Right renal pelvis (tissue), 4 donors: ENCODE results near the gene CDC34. TPM values are rescaled to one million over a fixed set of nuclear protein-coding genes. Genes with fewer than 3 reads are reported as not detected.

Experiments used
- DNase-seq, 4 donors: peaks; one replicate each; pipeline ENCODE4 v3.0.0-alpha.2; 2013; ENCODE audit warnings: low read depth in 4 of 4, low spot score in 3 of 4, missing footprints in 1 of 4
- polyA plus RNA-seq, 4 donors: library from polyadenylated mRNA; unstranded; fragments of 120-200 nt; gene quantifications; one replicate each; pipeline ENCODE4 v1.2.1, GENCODE V29; 2013; ENCODE audit not compliant: insufficient read length in 4 of 4

The CDC34 gene
- polyA plus RNA-seq, 4 donors, result 56.1 to 75.0 (median 60.6) TPM

- DNase-seq, result no peak
Observed at GRCh38 chr19:540867-541637, 9.5 kb downstream of the CDC34 start.

- DNase-seq, result no peak
Observed at GRCh38 chr19:541699-542098, 10.1 kb downstream of the CDC34 start.

- no peak for DNase-seq
Observed at GRCh38 chr19:542173-542866, 10.8 kb downstream of the CDC34 start.

GRCh38 chr19:543910-544608 is 12.5 kb downstream of the CDC34 start, which contains the start of gene GZMM:
Gene GZMM (plus strand): TSS chr19:544053. CDS start chr19:544072, 19 bp downstream.
- no peak for DNase-seq

- no peak for DNase-seq
Observed at GRCh38 chr19:547117-547516, 15.6 kb downstream of the CDC34 start.

- no peak for DNase-seq
Observed at GRCh38 chr19:547836-548720, 16.5 kb downstream of the CDC34 start.

- DNase-seq, result no peak
Observed at GRCh38 chr19:548886-549830, 17.6 kb downstream of the CDC34 start.

GRCh38 chr19:554817-555216 is 23.3 kb downstream of the CDC34 start:
- no peak for DNase-seq

- no peak for DNase-seq
Observed at GRCh38 chr19:555474-555808, 23.9 kb downstream of the CDC34 start.

- no peak for DNase-seq
Observed at GRCh38 chr19:556611-557382, 25.2 kb downstream of the CDC34 start.

GRCh38 chr19:558770-559439 is 27.3 kb downstream of the CDC34 start:
- no peak for DNase-seq

- no peak for DNase-seq
Observed at GRCh38 chr19:560121-560520, 28.6 kb downstream of the CDC34 start.

- no peak for DNase-seq
Observed at GRCh38 chr19:566403-566802, 34.8 kb downstream of the CDC34 start.

- DNase-seq, result no peak
Observed at GRCh38 chr19:566844-567243, 35.3 kb downstream of the CDC34 start.

- DNase-seq, result no peak
Observed at GRCh38 chr19:567296-567900, 35.8 kb downstream of the CDC34 start.

GRCh38 chr19:570251-570686 is 38.7 kb downstream of the CDC34 start:
- no peak for DNase-seq

GRCh38 chr19:570937-571565 is 39.5 kb downstream of the CDC34 start:
- DNase-seq, result no peak
